ENCODE results near the gene ADGRG1.

Gene ADGRG1

DNA sequence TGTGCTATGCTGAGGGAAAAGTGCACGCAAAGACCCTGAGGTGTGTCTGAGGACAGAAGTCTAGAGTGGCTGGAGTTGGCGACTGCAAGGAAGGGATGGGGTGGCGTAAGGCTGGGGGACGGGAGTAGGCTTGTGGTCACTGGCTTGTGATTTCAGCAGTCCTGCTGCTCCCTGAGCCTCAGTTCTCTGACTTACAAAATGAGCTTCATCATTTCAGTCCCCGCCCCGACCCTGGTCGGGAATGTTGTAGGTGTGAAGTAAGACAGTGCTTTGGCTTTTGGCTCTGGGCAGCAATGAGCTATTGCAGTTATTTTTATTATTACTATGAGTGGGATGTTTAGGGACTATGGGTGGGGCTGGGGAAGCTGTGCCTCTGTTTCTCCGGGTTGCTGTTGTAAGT lies 8.6 kb downstream of the ADGRG1 start:
- no peak overlapping the region for H3K4me3 ChIP-seq (ENCODE audit: low read length)
- H3F3A ChIP-seq (ENCODE audit: insufficient read depth, low read length), result no peaks in the 10 kb centered on the region
- H3K4me2 ChIP-seq (ENCODE audit: low read depth, low read length), result no peak overlapping the region
- H3K9me2 ChIP-seq (replicated peaks; ENCODE audit: insufficient read depth, low read length), result no peaks in the 10 kb centered on the region
- no peak overlapping the region for H3K9ac ChIP-seq (ENCODE audit: low read length)
- H3K79me2 ChIP-seq (ENCODE audit: low read length), result no peaks in the 10 kb centered on the region
- TF ChIP-seq, protein P1, sequence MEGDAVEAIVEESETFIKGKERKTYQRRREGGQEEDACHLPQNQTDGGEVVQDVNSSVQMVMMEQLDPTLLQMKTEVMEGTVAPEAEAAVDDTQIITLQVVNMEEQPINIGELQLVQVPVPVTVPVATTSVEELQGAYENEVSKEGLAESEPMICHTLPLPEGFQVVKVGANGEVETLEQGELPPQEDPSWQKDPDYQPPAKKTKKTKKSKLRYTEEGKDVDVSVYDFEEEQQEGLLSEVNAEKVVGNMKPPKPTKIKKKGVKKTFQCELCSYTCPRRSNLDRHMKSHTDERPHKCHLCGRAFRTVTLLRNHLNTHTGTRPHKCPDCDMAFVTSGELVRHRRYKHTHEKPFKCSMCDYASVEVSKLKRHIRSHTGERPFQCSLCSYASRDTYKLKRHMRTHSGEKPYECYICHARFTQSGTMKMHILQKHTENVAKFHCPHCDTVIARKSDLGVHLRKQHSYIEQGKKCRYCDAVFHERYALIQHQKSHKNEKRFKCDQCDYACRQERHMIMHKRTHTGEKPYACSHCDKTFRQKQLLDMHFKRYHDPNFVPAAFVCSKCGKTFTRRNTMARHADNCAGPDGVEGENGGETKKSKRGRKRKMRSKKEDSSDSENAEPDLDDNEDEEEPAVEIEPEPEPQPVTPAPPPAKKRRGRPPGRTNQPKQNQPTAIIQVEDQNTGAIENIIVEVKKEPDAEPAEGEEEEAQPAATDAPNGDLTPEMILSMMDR (IDR thresholded peaks at IDR 0.05; ENCODE audit: low read length), result no peak
- TF ChIP-seq EZH2 (optimal IDR thresholded peaks at IDR 0.05; ENCODE audit: low read depth, low read length) (no peak), EZH2phosphoT487 (IDR thresholded peaks at IDR 0.05; ENCODE audit: low read length) (no peak)
- H3K27me3 ChIP-seq (replicated peaks; ENCODE audit: insufficient read depth, low read length), result no peaks in the 10 kb centered on the region
- DNase-seq, result no peak
- H3K4me1 ChIP-seq (ENCODE audit: low read length), result no peaks in the 10 kb centered on the region
- no peaks in the 10 kb centered on the region for H3K36me3 ChIP-seq (replicated peaks; ENCODE audit: insufficient read depth, low read length)
- no peaks in the 10 kb centered on the region for H4K20me1 ChIP-seq (ENCODE audit: insufficient read depth, low read length)
- H3K9me3 ChIP-seq (replicated peaks; ENCODE audit: insufficient read depth, low read length), result no peaks in the 10 kb centered on the region
- no peak overlapping the region for H2AFZ ChIP-seq (ENCODE audit: low read length)
- H3K27ac ChIP-seq (ENCODE audit: low read length), result no peak overlapping the region

GRCh38 chr16:57637424-57637823 lies 9.0 kb downstream of the ADGRG1 start:
- H4K20me1 ChIP-seq (ENCODE audit: insufficient read depth, low read length), result no peaks in the 10 kb centered on the region
- no peak for DNase-seq
- no peak overlapping the region for H3K9ac ChIP-seq (ENCODE audit: low read length)
- no peaks in the 10 kb centered on the region for H3K4me1 ChIP-seq (ENCODE audit: low read length)
- no peaks in the 10 kb centered on the region for H3K9me2 ChIP-seq (replicated peaks; ENCODE audit: insufficient read depth, low read length)
- H3F3A ChIP-seq (ENCODE audit: insufficient read depth, low read length), result no peaks in the 10 kb centered on the region
- no peaks in the 10 kb centered on the region for H3K36me3 ChIP-seq (replicated peaks; ENCODE audit: insufficient read depth, low read length)
- H3K27me3 ChIP-seq (replicated peaks; ENCODE audit: insufficient read depth, low read length), result no peaks in the 10 kb centered on the region
- H3K4me2 ChIP-seq (ENCODE audit: low read depth, low read length), result no peak overlapping the region
- no peak overlapping the region for H3K4me3 ChIP-seq (ENCODE audit: low read length)
- TF ChIP-seq, protein P1 (IDR thresholded peaks at IDR 0.05; ENCODE audit: low read length), result no peak
- TF ChIP-seq EZH2 (optimal IDR thresholded peaks at IDR 0.05; ENCODE audit: low read depth, low read length), result no peak
- no peak for TF ChIP-seq EZH2phosphoT487 (IDR thresholded peaks at IDR 0.05; ENCODE audit: low read length)
- no peak overlapping the region for H3K27ac ChIP-seq (ENCODE audit: low read length)
- no peaks in the 10 kb centered on the region for H3K79me2 ChIP-seq (ENCODE audit: low read length)
- H3K9me3 ChIP-seq (replicated peaks; ENCODE audit: insufficient read depth, low read length), result no peaks in the 10 kb centered on the region
- no peak overlapping the region for H2AFZ ChIP-seq (ENCODE audit: low read length)

GRCh38 chr16:57637965-57638364 lies 9.5 kb downstream of the ADGRG1 start:
- no peak overlapping the region for H3K4me3 ChIP-seq (ENCODE audit: low read length)
- H3K36me3 ChIP-seq (replicated peaks; ENCODE audit: insufficient read depth, low read length), result no peaks in the 10 kb centered on the region
- no peak overlapping the region for H2AFZ ChIP-seq (ENCODE audit: low read length)
- no peaks in the 10 kb centered on the region for H3K4me1 ChIP-seq (ENCODE audit: low read length)
- no peaks in the 10 kb centered on the region for H3K9me2 ChIP-seq (replicated peaks; ENCODE audit: insufficient read depth, low read length)
- no peak for DNase-seq
- TF ChIP-seq EZH2phosphoT487 (IDR thresholded peaks at IDR 0.05; ENCODE audit: low read length) (no peak), EZH2 (optimal IDR thresholded peaks at IDR 0.05; ENCODE audit: low read depth, low read length) (no peak)
- TF ChIP-seq, protein P1 (IDR thresholded peaks at IDR 0.05; ENCODE audit: low read length), result no peak
- no peak overlapping the region for H3K9ac ChIP-seq (ENCODE audit: low read length)
- no peaks in the 10 kb centered on the region for H3F3A ChIP-seq (ENCODE audit: insufficient read depth, low read length)
- H3K79me2 ChIP-seq (ENCODE audit: low read length), result no peaks in the 10 kb centered on the region
- H3K27me3 ChIP-seq (replicated peaks; ENCODE audit: insufficient read depth, low read length), result no peaks in the 10 kb centered on the region
- no peaks in the 10 kb centered on the region for H4K20me1 ChIP-seq (ENCODE audit: insufficient read depth, low read length)
- H3K9me3 ChIP-seq (replicated peaks; ENCODE audit: insufficient read depth, low read length), result no peaks in the 10 kb centered on the region
- H3K27ac ChIP-seq (ENCODE audit: low read length), result no peak overlapping the region
- no peak overlapping the region for H3K4me2 ChIP-seq (ENCODE audit: low read depth, low read length)
